GM08714 (cell line): ENCODE data around the gene SHROOM3.
"Not testable (repeated sequence)": the region's sequence is repeated elsewhere in the genome, so short reads cannot be mapped to it uniquely, and the experiment has no call there.

ENCODE experiments used
- H3K4me3 ChIP-seq: fragments of 200-500 bp; sonication (Bioruptor generic); 2 replicates; pipeline ENCODE4 v1.5.1; 2014; ENCODE audit warnings: mild to moderate bottlenecking, low read length, inconsistent platforms
- ZNF274 ChIP-seq: IDR thresholded peaks from 2 replicates; pipeline ENCODE4 v1.6.1; 2012; ENCODE audit warnings: mild to moderate bottlenecking, low read depth, low read length

SHROOM3 gene

GRCh38 chr4:76589402-76589801 is 154.4 kb downstream of the SHROOM3 start:
- no peak overlapping the region for H3K4me3 ChIP-seq
- no peak for TF ChIP-seq ZNF274

- H3K4me3 ChIP-seq, result no peak overlapping the region
Observed at GRCh38 chr4:76589872-76590797, 155.1 kb downstream of the SHROOM3 start.

GRCh38 chr4:76590798-76591281 is 155.8 kb downstream of the SHROOM3 start:
- no peak for TF ChIP-seq ZNF274
- no peak overlapping the region for H3K4me3 ChIP-seq

More at GRCh38 chr4:76589872-76590797, 155.1 kb downstream of the SHROOM3 start:
- TF ChIP-seq ZNF274, result no peak

- H3K4me3 ChIP-seq, result no peak overlapping the region
- TF ChIP-seq ZNF274, result no peak
Observed at GRCh38 chr4:76591992-76592391, 157.0 kb downstream of the SHROOM3 start.

- no peak for TF ChIP-seq ZNF274
- H3K4me3 ChIP-seq, result no peak overlapping the region
Observed at GRCh38 chr4:76592460-76592859, 157.4 kb downstream of the SHROOM3 start.

DNA sequence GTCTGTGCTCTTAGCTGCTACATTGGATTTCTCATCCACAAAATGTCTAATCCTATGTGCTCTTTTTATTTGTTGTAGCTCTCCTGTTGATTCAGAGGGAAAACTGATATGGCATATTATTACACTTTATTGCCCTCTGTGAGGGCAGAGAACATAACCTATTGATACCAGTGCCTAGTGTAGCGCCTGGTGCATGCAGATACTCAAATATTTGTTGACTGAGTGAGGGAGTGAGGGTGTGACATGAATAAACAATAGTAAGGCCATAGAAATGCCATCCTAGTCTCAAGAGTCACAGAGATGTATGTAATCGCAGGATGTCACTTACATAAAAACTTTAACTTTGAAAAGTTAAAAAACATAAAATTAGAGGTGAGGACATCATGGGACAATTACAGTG is 159.1 kb downstream of the SHROOM3 start:
- no peak overlapping the region for H3K4me3 ChIP-seq
- no peak for TF ChIP-seq ZNF274

DNA sequence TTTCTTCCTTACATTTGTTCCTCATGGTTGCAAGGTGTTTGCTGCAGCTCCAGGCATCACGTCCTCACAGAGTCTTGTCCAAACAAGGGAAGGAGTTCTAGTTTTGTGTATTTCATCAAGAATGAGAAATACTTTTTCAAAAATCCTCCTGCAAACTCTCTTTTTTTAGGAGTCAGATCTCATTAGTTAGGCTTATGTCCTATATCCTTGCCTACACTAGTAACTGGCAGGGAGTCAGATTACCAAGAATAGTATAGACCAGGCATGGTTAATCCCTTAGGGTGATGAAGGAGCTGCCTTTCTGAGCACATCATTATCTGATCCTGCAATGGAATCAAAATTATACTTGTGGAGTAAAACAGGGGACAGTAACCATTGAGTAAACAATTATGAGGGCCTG is 160.4 kb downstream of the SHROOM3 start:
- no peak overlapping the region for H3K4me3 ChIP-seq
- no peak for TF ChIP-seq ZNF274

GRCh38 chr4:76596713-76597112 is 161.7 kb downstream of the SHROOM3 start:
- no peak overlapping the region for H3K4me3 ChIP-seq
- TF ChIP-seq ZNF274, result no peak

- no peak overlapping the region for H3K4me3 ChIP-seq
- no peak for TF ChIP-seq ZNF274
Observed at GRCh38 chr4:76597423-76597979, 162.5 kb downstream of the SHROOM3 start.

DNA sequence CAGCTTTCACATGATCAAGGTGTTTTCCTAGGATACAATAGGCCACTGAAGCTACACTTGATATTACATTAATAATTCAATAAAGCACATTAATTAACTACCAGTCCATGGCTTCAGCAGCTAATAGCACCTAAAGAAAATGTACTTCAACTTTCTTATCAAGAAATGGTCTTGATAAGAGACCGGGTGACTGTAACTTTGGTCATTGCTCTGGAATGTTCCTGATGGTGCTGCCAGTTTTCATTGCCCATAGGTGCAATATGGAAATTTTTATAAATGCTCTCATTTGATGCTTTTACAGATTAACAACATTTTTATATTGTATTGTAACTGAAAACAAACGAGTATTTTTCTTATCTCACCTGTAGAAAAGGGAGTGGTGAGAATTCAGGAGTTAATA is 165.4 kb downstream of the SHROOM3 start:
- TF ChIP-seq ZNF274, result no peak
- no peak overlapping the region for H3K4me3 ChIP-seq

- no peak overlapping the region for H3K4me3 ChIP-seq
- TF ChIP-seq ZNF274, result no peak
Observed at GRCh38 chr4:76601791-76602190, 166.8 kb downstream of the SHROOM3 start.

GRCh38 chr4:76605099-76605563 is 170.1 kb downstream of the SHROOM3 start:
- no peak overlapping the region for H3K4me3 ChIP-seq
- no peak for TF ChIP-seq ZNF274

- no peak overlapping the region for H3K4me3 ChIP-seq
- TF ChIP-seq ZNF274, result no peak
Observed at GRCh38 chr4:76606645-76607265, 171.7 kb downstream of the SHROOM3 start.

DNA sequence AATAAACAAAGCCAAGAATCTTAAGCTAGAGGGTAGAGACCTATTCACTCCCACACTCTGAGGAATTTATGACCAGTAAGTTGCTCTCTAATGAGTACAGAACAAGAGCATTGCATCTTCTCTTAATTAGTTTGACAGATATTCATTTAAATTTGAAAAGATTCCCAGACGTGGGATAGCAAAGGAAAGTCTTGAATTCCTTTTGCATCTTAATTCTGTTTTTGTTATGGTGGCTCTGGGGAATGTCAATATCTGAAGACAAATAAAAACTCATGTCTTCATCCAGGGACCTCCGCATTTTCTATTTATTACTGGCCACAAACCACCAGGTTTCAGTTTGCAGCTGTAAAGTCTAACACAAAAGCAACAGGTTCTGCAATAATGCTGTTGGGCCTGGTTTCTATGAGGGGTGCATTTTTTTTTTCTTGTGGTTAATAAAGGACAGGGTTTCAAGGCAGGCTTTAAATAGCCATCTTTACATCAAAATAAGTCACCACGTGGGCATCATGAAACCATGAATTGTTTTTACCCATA is 172.3 kb downstream of the SHROOM3 start:
- TF ChIP-seq ZNF274, result no peak
- H3K4me3 ChIP-seq, result no peak overlapping the region

GRCh38 chr4:76607846-76608245 is 172.8 kb downstream of the SHROOM3 start:
- H3K4me3 ChIP-seq, result no peak overlapping the region
- no peak for TF ChIP-seq ZNF274

GRCh38 chr4:76608549-76608948 is 173.5 kb downstream of the SHROOM3 start:
- not testable (repeated sequence) for H3K4me3 ChIP-seq
